Smooth muscle cell (in vitro differentiated cells): ENCODE data around the gene NOL4L. TPM values are rescaled to one million over a fixed set of nuclear protein-coding genes. Genes with fewer than 3 reads are reported as not detected.

Experiments
- DNase-seq: peaks from one replicate; lab custom pipeline; 2025; ENCODE audit not compliant: unreplicated experiment; lab: John Stamatoyannopoulos, UW
- H2AFZ ChIP-seq: fragments of 200-600 bp; sonication (generic); 2 replicates; pipeline ENCODE4 v1.6.0; 2016; ENCODE audit warnings: antibody characterized with exemption, low read depth, mild to moderate bottlenecking
- H3F3A ChIP-seq: fragments of 200-600 bp; sonication (generic); 2 replicates; pipeline ENCODE4 v1.6.0; 2017; ENCODE audit warnings: antibody characterized with exemption, low read depth
- H3K27ac ChIP-seq: fragments of 200-600 bp; sonication (generic); 2 replicates; pipeline ENCODE4 v1.5.1; 2016; ENCODE audit warnings: low read depth, mild to moderate bottlenecking
- H3K27me3 ChIP-seq: fragments of 200-600 bp; sonication (generic); 2 replicates; pipeline ENCODE4 v1.6.1; 2016; ENCODE audit warnings: low read depth, mild to moderate bottlenecking
- H3K36me3 ChIP-seq: fragments of 200-600 bp; sonication (generic); 2 replicates; pipeline ENCODE4 v1.5.1; 2016; ENCODE audit warnings: low read depth
- H3K4me1 ChIP-seq: fragments of 200-600 bp; sonication (generic); 2 replicates; pipeline ENCODE4 v1.5.1; 2016; ENCODE audit warnings: low read depth
- H3K4me2 ChIP-seq: fragments of 200-600 bp; sonication (generic); 2 replicates; pipeline ENCODE4 v1.6.0; 2016; ENCODE audit warnings: mild to moderate bottlenecking
- H3K4me3 ChIP-seq: fragments of 200-600 bp; sonication (generic); 2 replicates; pipeline ENCODE4 v1.5.1; 2016; ENCODE audit warnings: mild to moderate bottlenecking
- H3K79me2 ChIP-seq: fragments of 200-600 bp; sonication (generic); 2 replicates; pipeline ENCODE4 v1.6.0; 2016; ENCODE audit warnings: low read depth, mild to moderate bottlenecking
- H3K9ac ChIP-seq: fragments of 200-600 bp; sonication (generic); 2 replicates; pipeline ENCODE4 v1.6.0; 2016; ENCODE audit warnings: low read depth
- H3K9me3 ChIP-seq: fragments of 200-600 bp; sonication (generic); replicated peaks from 2 replicates; pipeline ENCODE4 v1.5.1; 2016; ENCODE audit warnings: low read depth
- H4K20me1 ChIP-seq: fragments of 200-600 bp; sonication (generic); 2 replicates; pipeline ENCODE4 v1.6.0; 2016; ENCODE audit warnings: low read depth
- CTCF ChIP-seq: fragments of 200-600 bp; sonication (generic); IDR thresholded peaks from 2 replicates; pipeline ENCODE4 v1.5.1; 2017; ENCODE audit warnings: borderline replicate concordance, mild to moderate bottlenecking, antibody characterized with exemption; ENCODE audit not compliant: insufficient read depth, poor library complexity, severe bottlenecking
- WGBS: methylation state at CpG from one replicate; pipeline ENCODE4 v1.1.7; 2016; ENCODE audit warnings: low lambda C conversion rate; 5-methylcytosine and 5-hydroxymethylcytosine counted together
- polyA plus RNA-seq: library from polyadenylated mRNA; unstranded; fragments of >200 nt; fragmentation: Nextera tagmentation; extraction: Ambion mirVana; gene quantifications from 2 replicates; pipeline ENCODE4 v1.2.1, GENCODE V29; 2016
- total RNA-seq: library from RNA; depleted of rRNA; stranded (reverse); fragments of >200 nt; gene quantifications from 2 replicates; pipeline ENCODE4 v1.2.3, GENCODE V29; 2014

NOL4L gene
- total and polyA plus RNA-seq, 2 experiments from 2014 or later = 26.0 to 26.2 TPM

DNA sequence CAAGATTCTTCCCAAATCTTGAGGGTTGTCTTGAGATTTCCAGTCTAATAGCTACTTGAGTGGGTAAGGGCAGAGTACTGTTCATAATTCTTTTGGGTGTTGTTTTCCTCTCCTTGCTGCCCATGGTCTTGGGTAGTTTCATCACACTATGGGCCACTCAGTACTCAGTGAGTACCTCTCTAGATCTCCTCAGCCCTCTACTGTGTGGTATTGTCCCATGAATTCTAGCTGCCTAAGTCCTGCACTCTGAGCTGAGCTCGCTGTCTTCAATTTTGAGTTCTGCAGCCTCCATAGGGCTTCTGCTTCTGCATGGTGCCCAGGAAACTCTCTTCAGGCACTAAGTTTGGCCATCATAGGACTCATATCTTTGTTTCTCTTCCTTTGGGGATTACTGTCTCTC lies 184.7 kb downstream of the NOL4L start:
- peaks cover 94% of the 10 kb centered on the region for H3K79me2 ChIP-seq
- 91% methylated on average over 1 of the region's 1 CpG for WGBS
- H3K4me2 ChIP-seq = no peak overlapping the region
- no peaks in the 10 kb centered on the region for H3K4me1 ChIP-seq
- no peaks in the 10 kb centered on the region for H3K27me3 ChIP-seq
- no peak for TF ChIP-seq CTCF
- no peak overlapping the region for H3K4me3 ChIP-seq
- no peak overlapping the region for H2AFZ ChIP-seq
- peaks cover 93% of the 10 kb centered on the region for H4K20me1 ChIP-seq
- H3K27ac ChIP-seq = no peak overlapping the region
- no peak overlapping the region for H3K9ac ChIP-seq
- no peaks in the 10 kb centered on the region for H3K36me3 ChIP-seq
- peaks cover 8% of the 10 kb centered on the region for H3F3A ChIP-seq
- DNase-seq = no peak
- no peaks in the 10 kb centered on the region for H3K9me3 ChIP-seq

DNA sequence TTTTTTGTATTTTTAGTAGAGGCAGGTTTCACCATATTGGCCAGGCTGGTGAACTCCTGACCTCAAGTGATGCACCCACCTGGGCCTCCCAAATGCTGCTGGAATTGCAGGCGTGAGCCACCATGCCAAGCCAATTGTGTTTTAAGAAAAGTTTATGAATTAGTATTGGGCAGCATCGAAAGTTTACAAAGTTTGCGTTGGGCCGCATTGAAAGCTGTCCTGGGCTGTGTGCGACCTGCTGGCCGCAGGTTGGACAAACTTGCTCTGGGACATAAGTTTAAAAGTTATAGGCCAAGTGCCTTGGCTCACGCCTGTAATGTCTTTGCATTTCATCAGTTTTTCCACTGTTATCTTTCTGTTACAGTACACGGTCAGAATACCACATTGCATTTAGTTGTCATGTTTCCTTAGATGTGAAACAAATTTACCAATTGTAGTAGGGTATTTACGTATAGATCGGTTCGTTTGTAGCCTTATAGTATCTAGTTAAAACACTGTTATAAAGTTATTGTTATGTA lies 187.5 kb downstream of the NOL4L start:
- Histone ChIP-seq H3K4me2 (no peak overlapping the region), H3K27ac (no peak overlapping the region), H3K4me1 (no peaks in the 10 kb centered on the region), H2AFZ (no peak overlapping the region), H3F3A (peaks cover 16% of the 10 kb centered on the region), H4K20me1 (peaks cover 95% of the 10 kb centered on the region), H3K9me3 (no peaks in the 10 kb centered on the region), H3K36me3 (no peaks in the 10 kb centered on the region), H3K4me3 (no peak overlapping the region), H3K9ac (no peak overlapping the region), H3K79me2 (peaks cover 94% of the 10 kb centered on the region), H3K27me3 (no peaks in the 10 kb centered on the region)
- no peak for DNase-seq
- WGBS = 91% methylated on average over 11 of the region's 11 CpGs
- TF ChIP-seq CTCF = no peak

DNA sequence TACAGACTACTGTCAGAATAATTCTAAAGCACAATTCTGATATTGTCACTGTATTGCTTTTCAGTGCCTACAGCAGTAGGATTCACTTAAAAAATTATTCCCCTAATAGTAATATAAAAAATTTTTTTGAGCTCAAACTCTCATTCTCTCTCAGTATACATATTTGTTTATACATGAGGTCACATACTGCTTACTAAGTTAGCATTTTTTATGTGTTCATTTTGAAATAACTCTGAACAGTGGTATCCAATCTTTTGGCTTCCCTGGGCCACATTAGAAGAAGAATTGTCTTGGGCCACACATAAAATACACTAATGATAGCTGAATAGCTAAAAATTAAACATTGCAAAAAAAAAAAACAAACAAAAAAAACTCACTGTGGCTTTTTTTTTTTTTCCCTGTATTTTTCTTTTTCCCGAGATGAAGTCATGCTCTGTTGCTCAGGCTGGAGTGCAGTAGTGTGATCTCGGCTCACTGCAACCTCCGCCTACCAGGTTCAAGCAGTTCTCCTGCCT lies 188.4 kb downstream of the NOL4L start:
- H3K79me2 ChIP-seq = peaks cover 94% of the 10 kb centered on the region
- no peak overlapping the region for H3K4me3 ChIP-seq
- no peak overlapping the region for H2AFZ ChIP-seq
- no peaks in the 10 kb centered on the region for H3K4me1 ChIP-seq
- TF ChIP-seq CTCF = no peak
- H3K9me3 ChIP-seq = no peaks in the 10 kb centered on the region
- peak overlapping the region; percentile 10 for H3K27ac ChIP-seq
- H3F3A ChIP-seq = peaks cover 16% of the 10 kb centered on the region
- no peaks in the 10 kb centered on the region for H3K27me3 ChIP-seq
- H4K20me1 ChIP-seq = peaks cover 95% of the 10 kb centered on the region
- H3K9ac ChIP-seq = no peak overlapping the region
- WGBS = 59% methylated on average over 3 of the region's 3 CpGs
- H3K4me2 ChIP-seq = no peak overlapping the region
- H3K36me3 ChIP-seq = no peaks in the 10 kb centered on the region
- no peak for DNase-seq

- H3K4me2 ChIP-seq = no peak overlapping the region
- no peak overlapping the region for H3K4me3 ChIP-seq
- no peak overlapping the region for H3K9ac ChIP-seq
- H3K36me3 ChIP-seq = peaks cover 11% of the 10 kb centered on the region
- DNase-seq = no peak
- peaks cover 96% of the 10 kb centered on the region for H4K20me1 ChIP-seq
- H3F3A ChIP-seq = peaks cover 16% of the 10 kb centered on the region
- H3K4me1 ChIP-seq = no peaks in the 10 kb centered on the region
- TF ChIP-seq CTCF = no peak
- no peaks in the 10 kb centered on the region for H3K9me3 ChIP-seq
- H3K27me3 ChIP-seq = no peaks in the 10 kb centered on the region
- 84% methylated on average over 3 of the region's 3 CpGs for WGBS
- H3K79me2 ChIP-seq = peaks cover 94% of the 10 kb centered on the region
- H3K27ac ChIP-seq = peak overlapping the region; percentile 10
- no peak overlapping the region for H2AFZ ChIP-seq
Observed at GRCh38 chr20:32395066-32395465, 190.1 kb downstream of the NOL4L start.
